Trophoblast cell (in vitro differentiated cells and primary cell): ENCODE measurements around the gene KRTAP4-4.

Experiments
- DNase-seq, 2 donors: peaks; one replicate each; pipeline ENCODE4 v3.0.0-alpha.2; 2016
- H2AFZ ChIP-seq: 2 replicates; pipeline ENCODE4 v1.6.1; 2013; ENCODE audit warnings: low read length, moderate library complexity, mild to moderate bottlenecking; ENCODE audit not compliant: insufficient read depth, poor library complexity
- H2AK5ac ChIP-seq: 2 replicates; pipeline ENCODE4 v1.6.1; 2013; ENCODE audit warnings: mild to moderate bottlenecking, low read length
- H2BK120ac ChIP-seq: 2 replicates; pipeline ENCODE4 v1.6.1; 2013; ENCODE audit warnings: low read length, mild to moderate bottlenecking, moderate library complexity; ENCODE audit not compliant: insufficient read depth, poor library complexity
- H2BK12ac ChIP-seq: 2 replicates; pipeline ENCODE4 v1.6.1; 2013; ENCODE audit warnings: mild to moderate bottlenecking, low read length, moderate library complexity
- H2BK5ac ChIP-seq: 2 replicates; pipeline ENCODE4 v1.6.1; 2013; ENCODE audit warnings: low read length, low read depth, moderate library complexity, mild to moderate bottlenecking; ENCODE audit not compliant: poor library complexity
- H3K14ac ChIP-seq: 2 replicates; pipeline ENCODE4 v1.6.1; 2013; ENCODE audit warnings: mild to moderate bottlenecking, low read length
- H3K18ac ChIP-seq: 2 replicates; pipeline ENCODE4 v1.6.1; 2013; ENCODE audit warnings: mild to moderate bottlenecking, low read length
- H3K23ac ChIP-seq: 2 replicates; pipeline ENCODE4 v1.6.1; 2013; ENCODE audit warnings: low read length
- H3K27ac ChIP-seq: 2 replicates; pipeline ENCODE4 v1.5.1; 2013; ENCODE audit warnings: low read depth, mild to moderate bottlenecking, inconsistent platforms, low read length, moderate library complexity
- H3K27me3 ChIP-seq: 2 replicates; pipeline ENCODE4 v1.6.1; 2013; ENCODE audit warnings: inconsistent platforms, mild to moderate bottlenecking, low read length, moderate library complexity; ENCODE audit not compliant: insufficient read depth
- H3K36me3 ChIP-seq, 2 experiments: 1 replicate in 1 of 2; 2 replicates in 1 of 2; pipeline ENCODE4 v1.6.1; 2013; ENCODE audit warnings: low read length in 2 of 2, mild to moderate bottlenecking in 2 of 2, moderate library complexity in 1 of 2; ENCODE audit not compliant: insufficient read depth in 2 of 2, control insufficient read depth in 1 of 2
- H3K4ac ChIP-seq: 2 replicates; pipeline ENCODE4 v1.6.1; 2013; ENCODE audit warnings: low read depth, mild to moderate bottlenecking, low read length, moderate library complexity
- H3K4me1 ChIP-seq, 2 experiments: 1 replicate in 1 of 2; 2 replicates in 1 of 2; pipeline ENCODE4 v1.6.1; 2013; ENCODE audit warnings: low read length in 2 of 2, mild to moderate bottlenecking in 2 of 2, moderate library complexity in 1 of 2; ENCODE audit not compliant: insufficient read depth in 2 of 2, control insufficient read depth in 1 of 2
- H3K4me2 ChIP-seq: 2 replicates; pipeline ENCODE4 v1.6.1; 2013; ENCODE audit warnings: inconsistent platforms, mild to moderate bottlenecking, low read length, moderate library complexity
- H3K4me3 ChIP-seq: 2 replicates; pipeline ENCODE4 v1.5.1; 2013; ENCODE audit warnings: mild to moderate bottlenecking, low read depth, low read length, inconsistent platforms
- H3K79me1 ChIP-seq: one replicate; pipeline ENCODE4 v1.6.1; 2013; ENCODE audit warnings: low read length
- H3K79me2 ChIP-seq: 2 replicates; pipeline ENCODE4 v1.6.1; 2013; ENCODE audit warnings: low read length, mild to moderate bottlenecking; ENCODE audit not compliant: control insufficient read depth, insufficient read depth, poor library complexity
- H3K9ac ChIP-seq: 2 replicates; pipeline ENCODE4 v1.6.1; 2013; ENCODE audit warnings: mild to moderate bottlenecking, low read length
- H3K9me3 ChIP-seq: 2 replicates; pipeline ENCODE4 v1.6.1; 2013; ENCODE audit warnings: low read depth, mild to moderate bottlenecking, control low read depth, inconsistent platforms, low read length; ENCODE audit not compliant: insufficient read depth
- H4K12ac ChIP-seq: 2 replicates; pipeline ENCODE4 v1.6.1; 2013; ENCODE audit warnings: low read depth, mild to moderate bottlenecking, low read length, moderate library complexity
- H4K8ac ChIP-seq: 2 replicates; pipeline ENCODE4 v1.6.1; 2013; ENCODE audit warnings: low read depth, mild to moderate bottlenecking, low read length, moderate library complexity
- H4K91ac ChIP-seq: one replicate; pipeline ENCODE4 v1.6.1; 2013; ENCODE audit warnings: low read depth, mild to moderate bottlenecking, low read length, moderate library complexity
- WGBS: extraction: QIAGEN DNeasy Blood & Tissue Kit; methylation state at CpG from one replicate; pipeline ENCODE4 v1.1.7; 2013; ENCODE audit warnings: missing lambda C conversion rate; ENCODE audit not compliant: insufficient read length, insufficient coverage; ENCODE audit errors: extremely low coverage; 5-methylcytosine and 5-hydroxymethylcytosine counted together

KRTAP4-4 gene

GRCh38 chr17:41171886-41172285 lies 11.3 kb upstream of the KRTAP4-4 start:
- H4K91ac ChIP-seq: no peak overlapping the region
- H3K27me3 ChIP-seq: no peaks in the 10 kb centered on the region
- no peak overlapping the region for H3K4me3 ChIP-seq
- no peak overlapping the region for H4K12ac ChIP-seq
- H3K36me3 ChIP-seq: no peaks in the 10 kb centered on the region
- WGBS: no CpG with 5 or more reads among the region's 2 CpGs
- no peaks in the 10 kb centered on the region for H3K79me2 ChIP-seq
- no peak overlapping the region for H2AK5ac ChIP-seq
- no peaks in the 10 kb centered on the region for H3K9me3 ChIP-seq
- H2BK5ac ChIP-seq: no peak overlapping the region
- H3K9ac ChIP-seq: no peak overlapping the region
- H2BK12ac ChIP-seq: no peak overlapping the region
- H3K27ac ChIP-seq: no peak overlapping the region
- no peak overlapping the region for H2BK120ac ChIP-seq
- H3K14ac ChIP-seq: no peak overlapping the region
- H2AFZ ChIP-seq: no peak overlapping the region
- DNase-seq: no peak
- H3K4ac ChIP-seq: no peak overlapping the region
- H3K18ac ChIP-seq: no peak overlapping the region
- no peaks in the 10 kb centered on the region for H3K79me1 ChIP-seq
- no peak overlapping the region for H3K23ac ChIP-seq
- no peak overlapping the region for H3K4me2 ChIP-seq
- H3K4me1 ChIP-seq: no peaks in the 10 kb centered on the region
- no peak overlapping the region for H4K8ac ChIP-seq

GRCh38 chr17:41168121-41168520 lies 7.6 kb upstream of the KRTAP4-4 start, which contains the start of gene KRTAP4-3:
TSS of gene KRTAP4-3 (minus strand) at chr17:41168221. CDS start at chr17:41168172, 49 bp downstream.
- Histone ChIP-seq H3K79me2 (no peaks in the 10 kb centered on the region), H3K9ac (no peak within 1 kb of the TSS), H3K4ac (no peak within 1 kb of the TSS), H3K4me1 (no peaks in the 10 kb centered on the region), H3K27me3 (no peaks in the 10 kb centered on the region), H2AK5ac (no peak within 1 kb of the TSS), H2BK5ac (no peak within 1 kb of the TSS), H3K27ac (no peak within 1 kb of the TSS), H3K36me3 (no peaks in the 10 kb centered on the region), H4K8ac (no peak within 1 kb of the TSS), H3K4me3 (no peak within 1 kb of the TSS), H3K4me2 (no peak within 1 kb of the TSS), H4K91ac (no peak within 1 kb of the TSS), H3K79me1 (no peaks in the 10 kb centered on the region), H2BK120ac (no peak within 1 kb of the TSS), H3K9me3 (no peaks in the 10 kb centered on the region), H2BK12ac (no peak within 1 kb of the TSS), H3K14ac (no peak within 1 kb of the TSS), H3K18ac (no peak within 1 kb of the TSS), H4K12ac (no peak within 1 kb of the TSS), H3K23ac (no peak within 1 kb of the TSS), H2AFZ (no peak within 1 kb of the TSS)
- DNase-seq: no peak
- no CpG with 5 or more reads among the region's 1 CpG for WGBS

GRCh38 chr17:41167561-41167960 lies 7.0 kb upstream of the KRTAP4-4 start:
- Histone ChIP-seq H3K79me2 (no peaks in the 10 kb centered on the region), H2AK5ac (no peak overlapping the region), H3K23ac (no peak overlapping the region), H2BK5ac (no peak overlapping the region), H2BK120ac (no peak overlapping the region), H3K27ac (no peak overlapping the region), H4K8ac (no peak overlapping the region), H3K79me1 (no peaks in the 10 kb centered on the region), H3K4ac (no peak overlapping the region), H4K12ac (no peak overlapping the region), H3K9ac (no peak overlapping the region), H3K9me3 (no peaks in the 10 kb centered on the region), H3K27me3 (no peaks in the 10 kb centered on the region), H2AFZ (no peak overlapping the region), H3K18ac (no peak overlapping the region), H3K14ac (no peak overlapping the region), H3K4me2 (no peak overlapping the region), H4K91ac (no peak overlapping the region), H3K4me1 (no peaks in the 10 kb centered on the region), H3K36me3 (no peaks in the 10 kb centered on the region), H2BK12ac (no peak overlapping the region), H3K4me3 (no peak overlapping the region)
- WGBS: no CpG with 5 or more reads among the region's 7 CpGs
- no peak for DNase-seq

- Histone ChIP-seq H4K91ac (no peak overlapping the region), H3K14ac (no peak overlapping the region), H3K36me3 (no peaks in the 10 kb centered on the region), H2BK5ac (no peak overlapping the region), H3K4me2 (no peak overlapping the region), H3K4me1 (no peaks in the 10 kb centered on the region), H3K4me3 (no peak overlapping the region), H3K27me3 (no peaks in the 10 kb centered on the region), H3K79me1 (no peaks in the 10 kb centered on the region), H3K23ac (no peak overlapping the region), H4K12ac (no peak overlapping the region), H4K8ac (no peak overlapping the region), H3K79me2 (no peaks in the 10 kb centered on the region), H3K18ac (no peak overlapping the region), H3K9ac (no peak overlapping the region), H2BK120ac (no peak overlapping the region), H3K4ac (no peak overlapping the region), H2AK5ac (no peak overlapping the region), H2AFZ (no peak overlapping the region), H3K27ac (no peak overlapping the region), H3K9me3 (no peaks in the 10 kb centered on the region), H2BK12ac (no peak overlapping the region)
- no peak for DNase-seq
- no CpG with 5 or more reads among the region's 7 CpGs for WGBS
These were observed 3.3 kb upstream of the KRTAP4-4 start for GRCh38 chr17:41163828-41164227.
